ENCODE measurements around the gene DYNLT2B. TPM values are rescaled to one million over a fixed set of nuclear protein-coding genes. Genes with fewer than 3 reads are reported as not detected.

The DYNLT2B gene
- polyA plus RNA-seq, 1 donor from 2014 or later: 276 TPM

- no peak for TF ChIP-seq MXI1 (conservative IDR thresholded peaks at IDR 0.05; ENCODE audit: poor library complexity, severe bottlenecking)
- TF ChIP-seq RAD21 (conservative IDR thresholded peaks at IDR 0.05): no peak
- no peak for TF ChIP-seq SMC3 (conservative IDR thresholded peaks at IDR 0.05; ENCODE audit: poor library complexity)
- TF ChIP-seq, protein P1, sequence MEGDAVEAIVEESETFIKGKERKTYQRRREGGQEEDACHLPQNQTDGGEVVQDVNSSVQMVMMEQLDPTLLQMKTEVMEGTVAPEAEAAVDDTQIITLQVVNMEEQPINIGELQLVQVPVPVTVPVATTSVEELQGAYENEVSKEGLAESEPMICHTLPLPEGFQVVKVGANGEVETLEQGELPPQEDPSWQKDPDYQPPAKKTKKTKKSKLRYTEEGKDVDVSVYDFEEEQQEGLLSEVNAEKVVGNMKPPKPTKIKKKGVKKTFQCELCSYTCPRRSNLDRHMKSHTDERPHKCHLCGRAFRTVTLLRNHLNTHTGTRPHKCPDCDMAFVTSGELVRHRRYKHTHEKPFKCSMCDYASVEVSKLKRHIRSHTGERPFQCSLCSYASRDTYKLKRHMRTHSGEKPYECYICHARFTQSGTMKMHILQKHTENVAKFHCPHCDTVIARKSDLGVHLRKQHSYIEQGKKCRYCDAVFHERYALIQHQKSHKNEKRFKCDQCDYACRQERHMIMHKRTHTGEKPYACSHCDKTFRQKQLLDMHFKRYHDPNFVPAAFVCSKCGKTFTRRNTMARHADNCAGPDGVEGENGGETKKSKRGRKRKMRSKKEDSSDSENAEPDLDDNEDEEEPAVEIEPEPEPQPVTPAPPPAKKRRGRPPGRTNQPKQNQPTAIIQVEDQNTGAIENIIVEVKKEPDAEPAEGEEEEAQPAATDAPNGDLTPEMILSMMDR (IDR thresholded peaks at IDR 0.05; ENCODE audit: poor library complexity, severe bottlenecking): no peak
- no peak for TF ChIP-seq POLR2AphosphoS5 (IDR thresholded peaks at IDR 0.05)
- no peak for TF ChIP-seq EZH2 (IDR thresholded peaks at IDR 0.05; ENCODE audit: borderline replicate concordance, insufficient read depth, low read length, poor library complexity, severe bottlenecking)
- TF ChIP-seq TAF1 (IDR thresholded peaks at IDR 0.05; ENCODE audit: low read depth): no peak
- no peak for TF ChIP-seq EP300 (conservative IDR thresholded peaks at IDR 0.05; ENCODE audit: poor library complexity, severe bottlenecking)
- no peak for TF ChIP-seq REST (IDR thresholded peaks at IDR 0.05; ENCODE audit: borderline replicate concordance)
- H2AFZ ChIP-seq (ENCODE audit: low read depth, low read length): no peak overlapping the region
- no peaks in the 10 kb centered on the region for H4K20me1 ChIP-seq (ENCODE audit: insufficient read depth)
- no peak overlapping the region for H3K9ac ChIP-seq (ENCODE audit: low read length)
- peaks cover 24% of the 10 kb centered on the region for H3K79me2 ChIP-seq (replicated peaks; ENCODE audit: insufficient read depth, low read length)
- H3K9me3 ChIP-seq (ENCODE audit: low read length): no peaks in the 10 kb centered on the region
- H3K27ac ChIP-seq (ENCODE audit: low read length): no peak overlapping the region
- H3K9me2 ChIP-seq (ENCODE audit: insufficient read depth, low read length): no peaks in the 10 kb centered on the region
- H3K4me3 ChIP-seq (ENCODE audit: low read length): no peak overlapping the region
- H3K4me2 ChIP-seq (ENCODE audit: low read length): no peak overlapping the region
- no peaks in the 10 kb centered on the region for H3F3A ChIP-seq (ENCODE audit: insufficient read depth, low read length, poor library complexity, severe bottlenecking)
- no peaks in the 10 kb centered on the region for H3K27me3 ChIP-seq (ENCODE audit: insufficient read depth, low read depth, low read length)
- no peaks in the 10 kb centered on the region for H3K36me3 ChIP-seq (ENCODE audit: insufficient read depth, low read length)
Measured at GRCh38 chr3:196281962-196282361, 36.1 kb downstream of the DYNLT2B start.

DNA sequence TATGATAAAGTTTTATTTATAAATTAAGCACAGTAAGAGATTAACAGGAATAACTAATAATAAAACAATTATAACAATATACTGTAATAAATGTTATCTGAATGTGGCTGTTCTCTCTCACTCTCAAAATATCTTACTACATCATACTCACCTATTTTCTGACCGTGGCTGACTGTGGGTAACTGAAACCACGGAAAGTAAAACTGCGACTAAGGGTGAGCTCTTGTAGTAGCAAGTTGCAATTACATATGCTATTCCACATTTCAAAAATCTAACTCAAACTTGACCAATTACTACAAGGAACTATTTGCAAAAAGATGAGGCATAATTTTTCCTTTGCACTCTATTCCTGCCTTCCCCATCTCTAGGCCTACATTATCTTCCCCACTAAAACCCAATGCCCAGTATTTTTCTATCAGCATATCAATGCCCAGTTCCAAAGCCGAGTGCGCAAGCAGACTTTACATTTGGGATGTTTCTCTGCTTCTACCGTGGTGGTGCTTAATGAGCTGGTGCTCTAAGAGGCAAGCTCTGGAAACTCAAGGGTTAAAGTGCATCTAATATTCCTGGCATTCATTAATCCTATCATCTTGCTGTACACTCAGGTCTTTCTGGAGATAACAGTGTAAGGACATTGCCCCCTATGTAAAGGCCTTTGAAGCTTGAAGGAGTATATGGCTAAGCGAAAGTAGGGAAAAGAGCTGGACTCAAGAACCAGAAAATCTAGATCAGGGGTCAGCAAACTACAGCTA is 37.2 kb downstream of the DYNLT2B start:
- no peak overlapping the region for H2AFZ ChIP-seq (ENCODE audit: low read depth, low read length)
- H3K79me2 ChIP-seq (replicated peaks; ENCODE audit: insufficient read depth, low read length): peaks cover 15% of the 10 kb centered on the region
- no peaks in the 10 kb centered on the region for H3K36me3 ChIP-seq (ENCODE audit: insufficient read depth, low read length)
- H3K27me3 ChIP-seq (ENCODE audit: insufficient read depth, low read depth, low read length): no peaks in the 10 kb centered on the region
- H3K9ac ChIP-seq (ENCODE audit: low read length): no peak overlapping the region
- no peaks in the 10 kb centered on the region for H3F3A ChIP-seq (ENCODE audit: insufficient read depth, low read length, poor library complexity, severe bottlenecking)
- TF ChIP-seq EZH2 (IDR thresholded peaks at IDR 0.05; ENCODE audit: borderline replicate concordance, insufficient read depth, low read length, poor library complexity, severe bottlenecking): no peak
- no peak for TF ChIP-seq RAD21 (conservative IDR thresholded peaks at IDR 0.05)
- no peak for TF ChIP-seq POLR2AphosphoS5 (IDR thresholded peaks at IDR 0.05)
- H3K9me3 ChIP-seq (ENCODE audit: low read length): no peaks in the 10 kb centered on the region
- no peak overlapping the region for H3K27ac ChIP-seq (ENCODE audit: low read length)
- H3K9me2 ChIP-seq (ENCODE audit: insufficient read depth, low read length): no peaks in the 10 kb centered on the region
- no peak overlapping the region for H3K4me3 ChIP-seq (ENCODE audit: low read length)
- H4K20me1 ChIP-seq (ENCODE audit: insufficient read depth): no peaks in the 10 kb centered on the region
- no peak overlapping the region for H3K4me2 ChIP-seq (ENCODE audit: low read length)
